ENCODE measurements around the gene IGFBP3. TPM values are rescaled to one million over a fixed set of nuclear protein-coding genes. Genes with fewer than 3 reads are reported as not detected.

IGFBP3 gene
- total and polyA plus RNA-seq, 2 of the 13 experiments (the other 11 are each of a cell fraction or from before 2014, with no cell fraction given) = 57.5 TPM; not detected in 1

GRCh38 chr7:45893374-45893995, 27.6 kb downstream of the IGFBP3 start (continued):
- no peak for TF ChIP-seq ZNF564 (CRISPR knock-in tag; IDR thresholded peaks at IDR 0.05)
- no peak for TF ChIP-seq ZC3H4 (CRISPR knock-in tag; IDR thresholded peaks at IDR 0.05; ENCODE audit: borderline replicate concordance)
- peak; percentile 12; the same call in 1 of the 2 replicates for TF ChIP-seq HOMEZ (CRISPR knock-in tag; IDR thresholded peaks at IDR 0.05; ENCODE audit: low read depth)
- TF ChIP-seq ZNF615 (CRISPR knock-in tag; IDR thresholded peaks at IDR 0.05; ENCODE audit: borderline replicate concordance) = no peak
- no peak for TF ChIP-seq SP1 (IDR thresholded peaks at IDR 0.05)
- TF ChIP-seq SP1 (CRISPR knock-in tag; IDR thresholded peaks at IDR 0.05) = no peak
- TF ChIP-seq ZNF17 (CRISPR knock-in tag; IDR thresholded peaks at IDR 0.05) = 0 out of 2 replicates have a peak, but pooled peaks have one; percentile 8
- TF ChIP-seq ZNF10 (CRISPR knock-in tag; IDR thresholded peaks at IDR 0.05; ENCODE audit: borderline replicate concordance, low read depth) = no peak
- no peak; the same call in 1 of the 2 replicates for TF ChIP-seq ZSCAN22 (CRISPR knock-in tag; IDR thresholded peaks at IDR 0.05)
- no peak for TF ChIP-seq TRIM24 (CRISPR knock-in tag; IDR thresholded peaks at IDR 0.05)
- TF ChIP-seq ZNF446 (CRISPR knock-in tag; IDR thresholded peaks at IDR 0.05) = no peak
- no peak for TF ChIP-seq NFYC (CRISPR knock-in tag; IDR thresholded peaks at IDR 0.05)
- no peak for TF ChIP-seq NFKB2 (CRISPR knock-in tag; IDR thresholded peaks at IDR 0.05; ENCODE audit: borderline replicate concordance)
- no peak for TF ChIP-seq TOPORS (CRISPR knock-in tag; IDR thresholded peaks at IDR 0.05)
- TF ChIP-seq ZMAT5 (CRISPR knock-in tag; IDR thresholded peaks at IDR 0.05; ENCODE audit: borderline replicate concordance, low read depth) = no peak
- TF ChIP-seq FOXP4 (CRISPR knock-in tag; IDR thresholded peaks at IDR 0.05) = peak; percentile 38
- peak; percentile 62 for TF ChIP-seq E2F2 (CRISPR knock-in tag; IDR thresholded peaks at IDR 0.05; ENCODE audit: borderline replicate concordance)
- no peak for TF ChIP-seq LRRFIP1 (CRISPR knock-in tag; conservative IDR thresholded peaks at IDR 0.05)
- peak; percentile 20; the same call in 1 of the 2 replicates for TF ChIP-seq YEATS2 (CRISPR knock-in tag; IDR thresholded peaks at IDR 0.05; ENCODE audit: borderline replicate concordance)
- peak; percentile 68 for TF ChIP-seq CENPBD1 (CRISPR knock-in tag; IDR thresholded peaks at IDR 0.05; ENCODE audit: borderline replicate concordance, low read depth)
- no peak for TF ChIP-seq MTF2 (CRISPR knock-in tag; IDR thresholded peaks at IDR 0.05; ENCODE audit: borderline replicate concordance)
- TF ChIP-seq SETDB1 (CRISPR knock-in tag; IDR thresholded peaks at IDR 0.05; ENCODE audit: borderline replicate concordance) = no peak
- TF ChIP-seq ZNF83 (CRISPR knock-in tag; IDR thresholded peaks at IDR 0.05; ENCODE audit: borderline replicate concordance) = no peak

All from HepG2 (cell line).